Stimulated activated CD4-positive, alpha-beta T cell treated with anti-CD3 and anti-CD28 coated beads, Interleukin-1b, Interleukin-23, amount 100 ng/mL, for 24 hours (primary cell): ENCODE measurements around the gene LRR1.
A peak's percentile ranks its signal among the peaks of the same experiment; 100 is the strongest.
"Not testable (repeated sequence)": the region's sequence is repeated elsewhere in the genome, so short reads cannot be mapped to it uniquely, and the experiment has no call there.

Experiments
- DNase-seq, 4 experiments: peaks; one replicate each; pipeline ENCODE4 v3.0.0-alpha.2; 2020; ENCODE audit warnings: low read depth in 4 of 4, low spot score in 1 of 4

LRR1 gene

DNA sequence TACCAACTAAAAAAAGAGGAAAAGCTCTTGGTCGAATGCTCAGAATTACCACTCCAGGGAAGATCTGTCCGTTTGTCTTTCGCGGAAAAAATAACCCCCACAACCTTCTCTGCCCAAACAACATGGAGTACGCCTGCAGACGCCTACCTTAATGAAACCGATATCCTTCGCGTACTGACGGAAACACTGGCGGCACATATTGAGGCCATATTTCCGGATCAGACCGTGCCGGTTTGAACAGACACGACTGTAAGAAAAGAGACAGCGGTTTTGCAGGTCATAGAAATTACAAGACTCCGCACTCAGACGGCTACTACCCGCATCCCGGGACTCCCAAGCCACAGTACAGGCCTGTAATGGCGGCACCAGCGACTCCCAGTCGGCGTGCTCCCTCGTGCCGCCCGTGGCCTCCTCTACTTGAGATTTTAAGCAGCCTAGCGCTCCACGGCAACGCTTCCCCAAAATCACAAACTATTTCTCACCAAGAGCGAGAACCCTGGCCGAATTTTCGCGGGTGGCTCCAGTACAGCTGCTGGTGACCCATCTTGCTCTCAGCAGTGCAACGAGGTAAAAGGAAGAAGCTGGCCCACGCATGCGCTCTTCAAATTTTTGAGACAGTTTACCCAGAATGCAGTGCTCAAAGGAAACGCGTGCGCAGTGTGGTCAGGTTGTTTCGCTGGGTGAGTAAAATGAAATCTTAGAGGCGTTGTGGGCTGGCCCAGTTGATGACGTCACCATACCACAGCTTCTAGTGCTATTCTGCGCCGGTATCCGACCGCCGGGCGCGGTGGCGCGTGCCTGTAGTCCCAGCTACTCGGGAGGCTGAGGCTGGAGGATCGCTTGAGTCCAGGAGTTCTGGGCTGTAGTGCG is 12.7 kb upstream of the LRR1 start, which contains the start of gene RPS29:
Gene RPS29 (minus strand): TSS at position 578 of the 870 bp plus-strand sequence. CDS start 34 bp downstream, at position 544.
- DNase-seq: peak; percentile 93 to 98 (median 96)

DNA sequence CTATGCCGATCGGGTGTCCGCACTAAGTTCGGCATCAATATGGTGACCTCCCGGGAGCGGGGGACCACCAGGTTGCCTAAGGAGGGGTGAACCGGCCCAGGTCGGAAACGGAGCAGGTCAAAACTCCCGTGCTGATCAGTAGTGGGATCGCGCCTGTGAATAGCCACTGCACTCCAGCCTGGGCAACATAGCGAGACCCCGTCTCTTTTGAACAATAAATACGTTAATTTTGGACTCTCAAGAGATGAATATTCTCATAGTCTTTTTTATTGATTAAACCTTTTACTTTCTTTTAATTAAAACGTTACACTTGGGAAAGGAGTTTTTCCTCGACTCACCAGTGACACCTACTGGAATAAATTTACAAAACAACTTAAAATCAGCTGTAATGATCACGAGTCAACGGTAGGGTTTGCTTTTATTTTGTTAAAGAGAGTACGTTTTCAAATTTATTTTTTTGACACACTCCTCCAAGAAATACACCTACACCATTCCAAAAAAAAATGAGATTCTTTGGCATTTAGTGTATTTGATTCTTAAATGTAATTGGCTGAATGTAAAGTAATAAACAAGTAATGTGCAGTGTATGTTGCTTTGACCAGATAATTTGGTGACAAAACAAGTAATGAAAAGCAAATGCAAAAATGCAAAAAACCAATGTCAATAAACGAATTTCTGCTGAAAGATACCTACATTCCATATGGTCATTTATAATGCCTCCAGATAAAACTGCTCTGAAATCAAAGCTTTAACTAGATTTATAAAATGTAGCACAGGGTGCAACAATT is 11.9 kb upstream of the LRR1 start:
- DNase-seq: peak in 1 of 4 experiments; percentile 48

DNA sequence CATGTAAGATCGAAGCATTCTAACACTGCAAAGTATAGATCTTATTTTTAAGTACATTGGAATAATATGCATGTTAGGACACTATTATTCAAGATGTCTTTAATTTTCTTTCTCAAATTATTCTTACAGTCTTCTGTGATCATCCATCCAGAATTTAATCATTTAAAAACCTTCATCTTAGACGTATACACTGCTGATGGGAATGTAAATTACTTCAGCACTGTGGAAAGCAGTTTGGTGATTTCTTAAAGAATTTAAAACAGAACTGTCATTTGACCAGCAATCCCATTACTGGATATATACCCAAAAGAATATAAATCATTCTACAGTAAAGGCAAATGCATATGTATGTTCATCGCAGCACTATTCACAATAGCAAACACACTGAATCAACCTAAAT is 9.4 kb upstream of the LRR1 start:
- no peak for DNase-seq

DNA sequence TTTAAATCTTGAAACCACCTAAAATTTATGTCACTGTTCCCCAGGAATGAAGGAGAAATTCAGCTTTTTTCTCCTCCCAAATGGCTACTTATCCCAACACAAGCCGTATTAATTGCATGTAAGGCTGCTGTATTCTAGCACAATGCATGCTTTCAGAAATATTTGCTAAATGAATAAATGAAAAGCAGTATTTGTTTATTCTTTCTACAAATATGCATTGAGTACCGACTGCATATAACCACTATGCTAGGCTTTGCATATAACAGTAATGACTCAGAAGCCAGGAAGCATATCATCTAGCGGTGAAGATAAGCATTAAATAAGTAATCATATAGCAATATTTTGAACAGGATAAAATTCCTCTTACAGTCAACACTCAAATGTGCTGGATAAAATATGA is 5.7 kb upstream of the LRR1 start:
- no peak for DNase-seq

DNA sequence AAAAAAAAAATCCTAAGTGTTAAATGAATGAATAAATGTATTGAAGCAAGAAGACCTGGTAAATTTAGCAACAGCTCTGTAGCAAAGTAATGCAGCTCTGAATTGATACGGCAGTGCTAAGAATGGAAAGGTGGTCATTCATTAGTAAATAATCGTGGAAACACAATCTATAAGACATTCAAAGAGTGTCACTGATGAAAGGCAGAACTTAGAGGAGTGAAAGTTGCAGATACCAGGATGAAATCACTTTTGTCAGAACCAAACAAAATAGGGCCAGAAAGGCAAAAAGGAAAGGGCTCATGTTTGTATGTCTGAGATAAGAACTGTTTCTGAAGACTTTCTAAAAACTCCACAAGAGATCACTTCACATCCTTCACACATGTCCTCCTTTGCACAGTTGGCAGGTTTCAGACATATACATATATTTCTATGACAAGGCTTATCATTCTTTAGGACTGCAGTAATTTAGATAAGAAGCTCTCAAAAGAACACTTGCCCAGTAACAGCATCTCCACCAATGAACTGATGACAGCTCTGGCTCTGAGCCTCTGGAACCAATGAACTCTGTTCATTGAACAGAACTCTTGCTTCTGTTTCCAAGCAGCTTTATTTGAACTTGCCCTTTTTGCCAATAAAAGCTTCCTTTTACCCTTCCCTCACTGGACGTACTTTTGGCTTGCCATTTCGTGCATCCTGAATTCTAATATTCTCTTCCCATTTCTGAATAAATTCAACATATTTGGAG is 4.2 kb upstream of the LRR1 start:
- DNase-seq: no peak

DNA sequence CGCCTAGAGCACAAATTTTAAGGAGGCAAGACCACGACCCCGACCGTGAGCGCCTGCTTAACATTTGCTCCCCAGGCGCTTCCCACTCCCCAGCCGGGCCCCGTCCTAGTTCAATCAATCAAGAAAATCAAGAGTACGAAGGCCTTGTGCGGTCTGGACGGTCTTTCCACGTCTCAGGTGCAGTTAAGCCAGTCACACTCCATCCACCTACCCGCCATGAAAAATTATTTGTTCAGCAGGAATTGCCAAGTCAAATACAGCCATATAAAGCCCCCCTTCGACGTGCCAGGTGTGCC is 603 bp upstream of the LRR1 start:
- no peak for DNase-seq

DNA sequence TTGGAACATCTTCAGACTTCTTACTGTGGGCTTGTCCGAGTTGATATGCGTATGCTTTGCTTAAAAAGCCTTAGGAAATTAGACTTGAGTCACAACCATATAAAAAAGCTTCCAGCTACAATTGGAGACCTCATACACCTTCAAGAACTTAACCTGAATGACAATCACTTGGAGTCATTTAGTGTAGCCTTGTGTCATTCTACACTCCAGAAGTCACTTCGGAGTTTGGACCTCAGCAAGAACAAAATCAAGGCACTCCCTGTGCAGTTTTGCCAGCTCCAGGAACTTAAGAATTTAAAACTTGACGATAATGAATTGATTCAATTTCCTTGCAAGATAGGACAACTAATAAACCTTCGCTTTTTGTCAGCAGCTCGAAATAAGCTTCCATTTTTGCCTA is 8.8 kb downstream of the LRR1 start:
- DNase-seq: no peak

DNA sequence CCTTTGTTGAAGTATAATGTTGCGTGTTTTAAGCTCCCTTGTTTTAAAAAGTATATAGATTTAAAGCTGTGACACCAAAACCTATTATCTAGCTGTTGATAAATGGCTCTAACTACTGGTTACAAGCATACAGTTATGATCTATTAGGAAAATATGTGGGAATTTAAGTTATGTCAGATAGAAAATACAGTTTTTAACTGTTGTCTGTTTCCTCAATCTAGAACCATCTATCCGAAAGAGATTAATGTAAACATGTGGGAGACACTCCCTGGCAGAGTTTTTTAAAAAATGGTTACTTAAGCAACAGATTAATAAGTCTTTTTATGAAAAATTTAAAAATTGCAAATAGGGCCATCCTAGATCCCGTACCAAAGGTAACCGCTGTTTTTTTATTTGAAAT is 13.5 kb downstream of the LRR1 start:
- DNase-seq: no peak

DNA sequence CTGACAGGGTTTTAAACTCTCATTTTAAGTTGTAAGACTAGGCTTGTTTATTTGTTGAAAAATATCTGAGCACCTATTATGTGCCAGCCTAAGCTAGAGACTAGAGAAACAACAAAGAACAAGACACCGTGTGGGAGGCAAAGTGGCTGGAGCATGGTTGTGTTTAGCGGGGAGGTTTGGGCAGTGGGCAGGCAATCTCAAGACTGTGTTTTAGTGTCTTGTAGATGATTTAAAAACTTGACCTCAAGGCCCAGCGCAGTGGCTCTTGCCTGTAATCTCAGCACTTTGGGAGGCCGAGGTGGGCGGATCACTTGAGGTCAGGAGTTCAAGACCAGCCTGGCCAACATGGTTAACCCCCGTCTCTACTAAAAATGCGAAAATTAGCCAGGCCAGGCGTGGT is 13.9 kb downstream of the LRR1 start:
- DNase-seq: no peak

DNA sequence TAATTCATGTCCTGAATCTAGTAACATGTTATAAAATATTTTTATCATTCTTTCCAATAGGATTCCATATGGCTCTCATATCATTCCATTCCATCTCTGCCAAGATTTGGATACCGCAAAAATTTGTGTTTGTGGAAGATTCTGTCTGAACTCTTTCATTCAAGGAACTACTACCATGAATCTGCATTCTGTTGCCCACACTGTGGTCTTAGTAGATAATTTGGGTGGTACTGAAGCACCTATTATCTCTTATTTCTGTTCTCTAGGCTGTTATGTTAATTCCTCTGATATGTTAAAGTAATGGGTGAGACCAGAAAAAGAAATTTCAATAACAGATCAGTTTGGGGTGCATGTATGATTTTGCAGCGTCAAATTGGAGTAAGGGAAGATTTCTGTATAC is 15.5 kb downstream of the LRR1 start:
- no peak for DNase-seq

DNA sequence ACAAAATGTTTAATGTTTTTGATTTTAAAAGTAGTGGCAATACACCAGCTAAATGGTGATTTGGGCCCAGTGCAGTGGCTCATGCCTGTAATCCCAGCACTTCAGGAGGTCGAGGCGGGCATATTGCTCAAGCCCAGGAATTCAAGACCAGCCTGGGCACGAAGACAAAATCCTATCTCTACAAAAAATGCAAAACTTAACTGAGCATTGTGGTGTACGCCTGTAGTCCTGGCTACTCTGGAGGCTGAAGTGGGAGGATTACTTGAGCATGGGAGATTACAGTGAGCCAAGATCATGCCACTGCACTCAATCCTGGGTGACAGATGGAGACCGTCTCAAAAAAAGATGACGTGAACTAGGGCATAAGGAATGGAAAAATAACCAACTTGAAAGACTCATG is 17.0 kb downstream of the LRR1 start:
- no peak for DNase-seq

DNA sequence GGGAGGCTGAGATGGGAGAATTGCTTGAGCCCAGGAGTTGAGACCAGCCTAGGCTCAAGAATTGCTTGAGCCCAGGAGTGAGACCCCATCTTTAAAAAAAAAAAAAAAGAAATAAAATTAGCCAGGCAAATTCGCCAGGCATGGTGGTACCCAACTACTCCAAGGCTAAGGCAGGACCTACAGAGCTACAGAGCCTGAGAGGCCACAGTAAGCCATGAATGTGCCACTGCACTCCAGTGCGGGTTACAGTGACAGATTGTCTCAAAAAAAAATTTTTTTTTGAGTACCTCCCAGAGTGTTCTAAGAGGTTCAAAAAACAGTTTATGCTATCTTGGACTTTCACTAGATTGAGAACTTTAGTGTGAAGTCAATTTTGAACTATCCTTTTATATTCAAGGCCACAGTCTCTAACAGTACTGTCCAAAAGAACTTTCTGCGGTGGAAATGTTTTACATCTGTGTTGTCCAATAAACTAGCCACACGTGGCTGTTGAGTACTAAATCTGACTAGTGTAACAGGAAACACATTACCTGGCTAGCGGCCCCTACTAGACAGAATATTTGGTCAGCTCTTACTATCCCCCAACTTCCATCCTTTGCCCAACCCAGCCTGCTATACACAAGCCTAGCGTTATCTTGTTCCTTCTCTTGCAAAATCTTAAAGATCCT is 19.2 kb downstream of the LRR1 start:
- no peak for DNase-seq

DNA sequence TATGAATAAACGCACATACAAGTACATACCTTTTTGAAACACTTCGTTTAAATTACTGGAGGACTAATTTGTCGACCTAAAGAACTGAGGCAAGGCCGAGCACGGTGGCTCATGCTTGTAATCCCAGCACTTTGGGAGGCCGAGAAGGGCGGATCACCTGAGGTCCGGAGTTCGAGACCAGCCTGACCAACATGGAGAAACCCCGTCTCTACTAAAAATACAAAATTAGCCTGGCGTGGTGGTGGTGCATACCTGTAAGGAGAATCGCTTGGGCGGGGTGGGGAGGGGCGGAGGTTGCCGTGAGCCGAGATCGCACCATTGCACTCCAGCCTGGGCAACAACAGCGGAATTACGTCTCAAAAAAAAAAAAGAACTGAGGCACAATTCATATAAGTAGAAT is 20.5 kb downstream of the LRR1 start:
- DNase-seq: not testable (repeated sequence)

DNA sequence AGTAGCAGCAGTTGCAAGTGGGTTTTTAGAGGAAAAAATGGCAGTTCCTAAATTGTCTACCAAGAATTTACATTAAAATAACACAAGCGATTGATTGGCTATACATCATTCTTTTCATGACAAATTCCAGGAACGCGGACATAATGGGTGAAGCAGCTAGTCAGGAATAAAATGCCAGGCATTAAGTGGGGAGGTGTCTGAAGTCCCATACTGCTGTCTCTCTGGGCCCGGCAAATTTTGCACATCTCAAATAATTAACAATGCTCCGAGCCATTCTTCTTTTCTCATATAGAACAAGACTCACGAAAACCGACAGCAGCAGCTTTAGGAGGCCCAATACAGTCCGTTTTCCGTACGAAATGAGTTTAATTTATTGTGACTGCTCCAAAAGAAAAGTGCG is 21.0 kb downstream of the LRR1 start:
- DNase-seq: no peak

DNA sequence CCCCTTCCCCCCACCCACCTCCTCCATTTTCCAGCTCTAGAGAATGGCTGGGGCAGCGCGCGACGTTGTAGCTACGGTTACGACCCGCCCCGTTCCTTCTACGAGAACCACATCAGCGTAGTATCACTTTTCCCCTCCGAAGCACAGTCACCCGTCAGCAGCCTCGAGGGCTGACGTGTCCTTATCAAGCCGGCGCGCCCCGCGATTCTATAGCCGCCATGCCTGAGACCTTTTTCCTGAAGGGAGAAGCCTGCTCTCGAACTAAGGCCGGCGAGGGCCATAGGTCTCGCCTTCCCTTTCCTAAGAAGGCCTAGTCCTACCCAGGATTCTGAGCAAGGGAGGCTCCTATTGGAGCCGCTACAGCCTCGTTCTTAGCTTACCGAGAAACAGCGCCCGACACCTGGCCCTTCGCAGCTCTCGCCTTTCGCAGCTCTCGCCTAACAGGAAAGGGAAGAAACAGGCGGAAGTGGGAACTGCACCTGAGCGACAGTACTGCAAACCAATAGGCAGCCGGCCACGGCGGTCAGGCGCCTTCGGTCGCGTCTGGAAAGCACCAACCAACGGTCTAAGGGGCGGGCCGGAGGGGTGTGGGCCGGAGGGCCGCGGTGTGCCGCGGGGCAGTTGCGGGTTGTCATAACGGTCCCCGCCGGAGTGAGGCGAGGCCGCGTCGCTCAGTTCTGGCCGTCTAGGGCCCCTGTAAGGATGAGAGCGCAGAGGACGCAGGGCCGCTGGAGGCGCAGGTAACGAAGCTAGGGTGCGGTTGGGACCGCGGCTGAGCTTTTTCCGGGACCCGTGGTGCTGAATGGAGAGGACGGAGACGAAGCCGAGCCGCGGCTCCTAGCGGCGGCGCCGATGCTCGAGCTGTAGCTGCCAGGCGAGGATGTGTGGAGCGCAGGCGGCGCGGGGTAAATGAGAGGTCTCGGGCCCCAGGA is 21.7 kb downstream of the LRR1 start, which contains the start of the genes MGAT2 and RPL36AL:
Gene MGAT2 (plus strand): TSS at position 618 of the 932 bp plus-strand sequence. CDS start 470 bp downstream, outside the sequence.
Gene RPL36AL (minus strand): TSS at position 445 of the 932 bp plus-strand sequence. CDS start 1,522 bp downstream, outside the sequence.
- DNase-seq: peak; percentile 79 to 93 (median 86)

DNA sequence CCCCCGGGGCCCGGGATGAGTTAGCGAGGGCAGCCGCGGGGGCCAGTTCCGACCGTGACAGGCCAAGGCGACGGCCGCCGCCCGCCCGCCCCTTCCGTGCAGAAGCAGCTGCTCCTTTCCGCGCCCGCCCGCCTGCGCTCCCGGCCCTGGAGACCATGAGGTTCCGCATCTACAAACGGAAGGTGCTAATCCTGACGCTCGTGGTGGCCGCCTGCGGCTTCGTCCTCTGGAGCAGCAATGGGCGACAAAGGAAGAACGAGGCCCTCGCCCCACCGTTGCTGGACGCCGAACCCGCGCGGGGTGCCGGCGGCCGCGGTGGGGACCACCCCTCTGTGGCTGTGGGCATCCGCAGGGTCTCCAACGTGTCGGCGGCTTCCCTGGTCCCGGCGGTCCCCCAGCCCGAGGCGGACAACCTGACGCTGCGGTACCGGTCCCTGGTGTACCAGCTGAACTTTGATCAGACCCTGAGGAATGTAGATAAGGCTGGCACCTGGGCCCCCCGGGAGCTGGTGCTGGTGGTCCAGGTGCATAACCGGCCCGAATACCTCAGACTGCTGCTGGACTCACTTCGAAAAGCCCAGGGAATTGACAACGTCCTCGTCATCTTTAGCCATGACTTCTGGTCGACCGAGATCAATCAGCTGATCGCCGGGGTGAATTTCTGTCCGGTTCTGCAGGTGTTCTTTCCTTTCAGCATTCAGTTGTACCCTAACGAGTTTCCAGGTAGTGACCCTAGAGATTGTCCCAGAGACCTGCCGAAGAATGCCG is 22.6 kb downstream of the LRR1 start:
- DNase-seq: peak in 2 of 4 experiments; percentile 28 to 39

DNA sequence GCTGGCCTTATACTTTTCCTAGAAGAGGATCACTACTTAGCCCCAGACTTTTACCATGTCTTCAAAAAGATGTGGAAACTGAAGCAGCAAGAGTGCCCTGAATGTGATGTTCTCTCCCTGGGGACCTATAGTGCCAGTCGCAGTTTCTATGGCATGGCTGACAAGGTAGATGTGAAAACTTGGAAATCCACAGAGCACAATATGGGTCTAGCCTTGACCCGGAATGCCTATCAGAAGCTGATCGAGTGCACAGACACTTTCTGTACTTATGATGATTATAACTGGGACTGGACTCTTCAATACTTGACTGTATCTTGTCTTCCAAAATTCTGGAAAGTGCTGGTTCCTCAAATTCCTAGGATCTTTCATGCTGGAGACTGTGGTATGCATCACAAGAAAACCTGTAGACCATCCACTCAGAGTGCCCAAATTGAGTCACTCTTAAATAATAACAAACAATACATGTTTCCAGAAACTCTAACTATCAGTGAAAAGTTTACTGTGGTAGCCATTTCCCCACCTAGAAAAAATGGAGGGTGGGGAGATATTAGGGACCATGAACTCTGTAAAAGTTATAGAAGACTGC is 23.4 kb downstream of the LRR1 start:
- DNase-seq: no peak

DNA sequence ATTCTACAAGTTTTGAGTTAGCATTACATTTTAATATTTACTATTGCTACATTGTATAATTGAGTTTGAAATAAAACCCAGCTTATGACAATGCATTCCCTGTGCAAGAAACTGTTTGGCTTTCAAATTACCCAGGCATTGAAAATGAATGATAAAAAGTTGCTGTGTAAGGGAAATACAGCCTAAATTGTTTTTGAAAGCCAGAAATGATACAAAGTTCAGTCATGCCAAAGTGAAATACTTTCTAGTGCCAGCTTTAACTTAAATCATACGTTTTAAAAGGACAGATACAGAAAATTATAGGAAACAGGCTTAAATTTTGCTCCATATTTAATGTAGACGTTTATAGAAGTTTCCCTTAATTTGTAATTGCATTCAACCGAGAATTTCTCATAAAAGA is 24.6 kb downstream of the LRR1 start:
- DNase-seq: no peak
